Measurements from ENCODE around the gene MED1. TPM values are rescaled to one million over a fixed set of nuclear protein-coding genes. Genes with fewer than 3 reads are reported as not detected.

The MED1 gene
- polyA plus RNA-seq, 1 donor (not counting 4 experiments of a cell fraction or from before 2014, with no cell fraction given): 31.1 TPM

DNA sequence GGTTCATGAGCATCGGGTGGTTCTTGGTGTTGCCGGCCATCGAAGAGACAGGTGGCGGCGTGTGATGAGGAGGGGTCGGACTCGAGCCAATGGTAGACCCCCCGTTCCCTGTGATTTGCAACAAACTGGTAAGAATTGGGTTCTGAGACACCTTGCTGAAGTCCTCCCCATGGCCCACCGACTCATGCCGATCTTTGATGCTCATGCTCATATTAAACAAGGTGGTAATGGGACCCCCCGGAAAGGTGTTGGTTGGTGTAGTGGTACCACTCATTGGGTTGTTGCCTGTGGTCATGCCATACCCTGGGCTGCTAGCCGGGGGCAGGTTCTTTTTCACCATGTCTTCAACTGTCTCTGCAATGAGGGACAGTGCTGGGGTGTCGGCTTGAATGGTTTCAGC lies 40.8 kb downstream of the MED1 start:
- Histone ChIP-seq H3K9me3 (ENCODE audit: control insufficient read depth, low read depth, low read length) (no peaks in the 10 kb centered on the region), H3K4me3 (ENCODE audit: control insufficient read depth in 2 of 3, extremely low read depth in 1 of 3, insufficient read depth in 2 of 3, low read depth in 1 of 3, low read length in 3 of 3) (no peak overlapping the region), H3K4me2 (ENCODE audit: control insufficient read depth, extremely low read depth, insufficient read depth, low read depth, low read length) (no peak overlapping the region), H3K27ac (ENCODE audit: control insufficient read depth, insufficient read depth, low read length) (no peak overlapping the region), H3K9ac (ENCODE audit: control insufficient read depth, extremely low read depth, insufficient read depth, low read length) (no peak overlapping the region), H3K27me3 (ENCODE audit: control insufficient read depth, extremely low read depth, insufficient read depth, low read length) (no peaks in the 10 kb centered on the region), H3K79me2 (ENCODE audit: control insufficient read depth, insufficient read depth, low read length) (no peaks in the 10 kb centered on the region), H2AFZ (ENCODE audit: control insufficient read depth, low read length) (no peak overlapping the region), H3K9me1 (ENCODE audit: control insufficient read depth, extremely low read depth, insufficient read depth, low read length) (no peaks in the 10 kb centered on the region), H3K4me1 (ENCODE audit: control insufficient read depth, extremely low read depth, insufficient read depth, low read length) (no peaks in the 10 kb centered on the region), H4K20me1 (ENCODE audit: control insufficient read depth, extremely low read depth, insufficient read depth, low read length) (no peaks in the 10 kb centered on the region), H3K36me3 (ENCODE audit: control insufficient read depth in 2 of 2, extremely low read depth in 1 of 2, insufficient read depth in 2 of 2, low read length in 2 of 2) (peaks cover 33 to 45% of the 10 kb centered on the region in 2 experiments)
- FAIRE-seq: no peak
- TF ChIP-seq, protein P1, sequence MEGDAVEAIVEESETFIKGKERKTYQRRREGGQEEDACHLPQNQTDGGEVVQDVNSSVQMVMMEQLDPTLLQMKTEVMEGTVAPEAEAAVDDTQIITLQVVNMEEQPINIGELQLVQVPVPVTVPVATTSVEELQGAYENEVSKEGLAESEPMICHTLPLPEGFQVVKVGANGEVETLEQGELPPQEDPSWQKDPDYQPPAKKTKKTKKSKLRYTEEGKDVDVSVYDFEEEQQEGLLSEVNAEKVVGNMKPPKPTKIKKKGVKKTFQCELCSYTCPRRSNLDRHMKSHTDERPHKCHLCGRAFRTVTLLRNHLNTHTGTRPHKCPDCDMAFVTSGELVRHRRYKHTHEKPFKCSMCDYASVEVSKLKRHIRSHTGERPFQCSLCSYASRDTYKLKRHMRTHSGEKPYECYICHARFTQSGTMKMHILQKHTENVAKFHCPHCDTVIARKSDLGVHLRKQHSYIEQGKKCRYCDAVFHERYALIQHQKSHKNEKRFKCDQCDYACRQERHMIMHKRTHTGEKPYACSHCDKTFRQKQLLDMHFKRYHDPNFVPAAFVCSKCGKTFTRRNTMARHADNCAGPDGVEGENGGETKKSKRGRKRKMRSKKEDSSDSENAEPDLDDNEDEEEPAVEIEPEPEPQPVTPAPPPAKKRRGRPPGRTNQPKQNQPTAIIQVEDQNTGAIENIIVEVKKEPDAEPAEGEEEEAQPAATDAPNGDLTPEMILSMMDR (optimal IDR thresholded peaks at IDR 0.05 in 1 of 3, IDR thresholded peaks at IDR 0.05 in 1 of 3, conservative IDR thresholded peaks at IDR 0.05 in 1 of 3; ENCODE audit: extremely low read depth in 1 of 3, insufficient read depth in 2 of 3, low read length in 3 of 3): no peak
- TF ChIP-seq EZH2 (IDR thresholded peaks at IDR 0.05; ENCODE audit: low read length): no peak
- no peak for DNase-seq (ENCODE audit: low read depth, low spot score)
- dilution Hi-C loops (cut with MboI; ENCODE audit: extremely low pct_ligation_motif_present, low sequenced_read_pairs): no loop called here

DNA sequence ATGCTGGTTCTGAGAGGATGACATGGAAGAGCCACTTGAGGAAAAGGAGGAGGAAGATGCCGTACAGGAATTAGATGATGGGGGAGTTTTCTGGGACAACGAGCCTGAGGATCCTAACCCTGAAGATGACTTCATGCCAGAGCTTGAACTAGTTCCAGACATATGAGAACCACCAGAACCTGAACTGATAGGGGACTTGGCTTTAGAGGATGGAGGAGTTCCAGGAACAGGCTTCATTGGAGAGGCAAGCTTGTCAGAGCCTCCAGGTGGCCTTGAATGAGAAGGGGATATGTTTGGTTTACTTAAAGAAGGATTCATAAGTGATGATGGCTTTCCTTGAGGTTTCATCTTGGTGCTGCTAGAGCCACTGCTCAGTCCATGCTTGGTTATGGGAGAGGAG lies 42.7 kb downstream of the MED1 start:
- H3K27ac ChIP-seq (ENCODE audit: control insufficient read depth, insufficient read depth, low read length): no peak overlapping the region
- H3K4me1 ChIP-seq (ENCODE audit: control insufficient read depth, extremely low read depth, insufficient read depth, low read length): peaks cover 11% of the 10 kb centered on the region
- TF ChIP-seq, protein P1 (optimal IDR thresholded peaks at IDR 0.05 in 1 of 3, IDR thresholded peaks at IDR 0.05 in 1 of 3, conservative IDR thresholded peaks at IDR 0.05 in 1 of 3; ENCODE audit: extremely low read depth in 1 of 3, insufficient read depth in 2 of 3, low read length in 3 of 3): no peak
- no peak for TF ChIP-seq EZH2 (IDR thresholded peaks at IDR 0.05; ENCODE audit: low read length)
- no peak overlapping the region for H3K4me2 ChIP-seq (ENCODE audit: control insufficient read depth, extremely low read depth, insufficient read depth, low read depth, low read length)
- H3K4me3 ChIP-seq (ENCODE audit: control insufficient read depth in 2 of 3, extremely low read depth in 1 of 3, insufficient read depth in 2 of 3, low read depth in 1 of 3, low read length in 3 of 3): no peak overlapping the region
- H3K27me3 ChIP-seq (ENCODE audit: control insufficient read depth, extremely low read depth, insufficient read depth, low read length): no peaks in the 10 kb centered on the region
- H3K9me1 ChIP-seq (ENCODE audit: control insufficient read depth, extremely low read depth, insufficient read depth, low read length): no peaks in the 10 kb centered on the region
- H2AFZ ChIP-seq (ENCODE audit: control insufficient read depth, low read length): no peak overlapping the region
- no peaks in the 10 kb centered on the region for H3K9me3 ChIP-seq (ENCODE audit: control insufficient read depth, low read depth, low read length)
- no peak overlapping the region for H3K9ac ChIP-seq (ENCODE audit: control insufficient read depth, extremely low read depth, insufficient read depth, low read length)
- dilution Hi-C loops (cut with MboI; ENCODE audit: extremely low pct_ligation_motif_present, low sequenced_read_pairs): no loop called here
- no peak for FAIRE-seq
- no peaks in the 10 kb centered on the region for H4K20me1 ChIP-seq (ENCODE audit: control insufficient read depth, extremely low read depth, insufficient read depth, low read length)
- DNase-seq (ENCODE audit: low read depth, low spot score): no peak
- H3K79me2 ChIP-seq (ENCODE audit: control insufficient read depth, insufficient read depth, low read length): no peaks in the 10 kb centered on the region
- peaks cover 27 to 35% of the 10 kb centered on the region in 2 experiments for H3K36me3 ChIP-seq (ENCODE audit: control insufficient read depth in 2 of 2, extremely low read depth in 1 of 2, insufficient read depth in 2 of 2, low read length in 2 of 2)
